Brain microvascular endothelial cell (primary cell): ENCODE data around the gene TLL1.

Source experiments
- DNase-seq: peaks from one replicate; pipeline ENCODE4 v3.0.0-alpha.2; 2020
- H3K27ac ChIP-seq: fragments of 250-450 bp; sonication (Bioruptor Pico); 2 replicates; pipeline ENCODE4 v1.5.1; 2020; ENCODE audit warnings: mild to moderate bottlenecking, moderate library complexity
- H3K27me3 ChIP-seq: fragments of 250-450 bp; sonication (Bioruptor Pico); replicated peaks from 2 replicates; pipeline ENCODE4 v1.5.1; 2020; ENCODE audit warnings: mild to moderate bottlenecking
- H3K36me3 ChIP-seq: fragments of 250-450 bp; sonication (Bioruptor Pico); replicated peaks from 2 replicates; pipeline ENCODE4 v1.5.1; 2020; ENCODE audit warnings: mild to moderate bottlenecking
- H3K4me3 ChIP-seq: 2 replicates; pipeline ENCODE4 v1.5.1; 2011; ENCODE audit warnings: low read depth, mild to moderate bottlenecking, control low read depth, low read length, moderate library complexity
- CTCF ChIP-seq: IDR thresholded peaks from 2 replicates; pipeline ENCODE4 v1.5.1; 2011; ENCODE audit warnings: low read depth, mild to moderate bottlenecking, moderate library complexity, low read length, control low read depth, inconsistent platforms; ENCODE audit errors: missing control alignments
- in situ Hi-C: cut with HindIII; loops from 2 replicates; pipeline ENCODE4 v1.10.0; 2017; ENCODE audit warnings: low sequenced_read_pairs, low pct_ligation_motif_present

TLL1 gene

GRCh38 chr4:166065324-166065723 lies 192.3 kb downstream of the TLL1 start:
- no peak for TF ChIP-seq CTCF
- Histone ChIP-seq H3K27ac (no peak overlapping the region), H3K36me3 (no peaks in the 10 kb centered on the region), H3K27me3 (no peaks in the 10 kb centered on the region), H3K4me3 (no peak overlapping the region)
- in situ Hi-C loops: no loop called here
- no peak for DNase-seq

GRCh38 chr4:166066936-166067335 lies 193.9 kb downstream of the TLL1 start:
- in situ Hi-C loops: no loop called here
- Histone ChIP-seq H3K27me3 (no peaks in the 10 kb centered on the region), H3K36me3 (no peaks in the 10 kb centered on the region), H3K4me3 (no peak overlapping the region), H3K27ac (no peak overlapping the region)
- no peak for DNase-seq
- TF ChIP-seq CTCF: no peak

GRCh38 chr4:166067915-166068314 lies 194.9 kb downstream of the TLL1 start:
- DNase-seq: no peak
- H3K4me3 ChIP-seq: no peak overlapping the region
- H3K36me3 ChIP-seq: no peaks in the 10 kb centered on the region
- in situ Hi-C loops: no loop called here
- no peak for TF ChIP-seq CTCF
- H3K27me3 ChIP-seq: no peaks in the 10 kb centered on the region
- no peak overlapping the region for H3K27ac ChIP-seq

GRCh38 chr4:166073783-166074182 lies 200.7 kb downstream of the TLL1 start:
- Histone ChIP-seq H3K27me3 (no peaks in the 10 kb centered on the region), H3K4me3 (no peak overlapping the region), H3K27ac (no peak overlapping the region), H3K36me3 (no peaks in the 10 kb centered on the region)
- in situ Hi-C loops: no loop called here
- DNase-seq: no peak
- TF ChIP-seq CTCF: no peak

GRCh38 chr4:166075599-166075998 lies 202.6 kb downstream of the TLL1 start:
- in situ Hi-C loops: loop anchor here (25.0 kb wide), 1 partner anchor 538 kb away; no protein-coding TSS in a partner anchor
- TF ChIP-seq CTCF: no peak
- DNase-seq: no peak
- no peaks in the 10 kb centered on the region for H3K27me3 ChIP-seq
- no peaks in the 10 kb centered on the region for H3K36me3 ChIP-seq
- H3K4me3 ChIP-seq: no peak overlapping the region
- H3K27ac ChIP-seq: no peak overlapping the region

- H3K4me3 ChIP-seq: no peak overlapping the region
- in situ Hi-C loops: loop anchor here (25.0 kb wide), 1 partner anchor 540 kb away; no protein-coding TSS in a partner anchor
- H3K27me3 ChIP-seq: no peaks in the 10 kb centered on the region
- no peak for TF ChIP-seq CTCF
- H3K27ac ChIP-seq: no peak overlapping the region
- H3K36me3 ChIP-seq: no peaks in the 10 kb centered on the region
- DNase-seq: no peak
Measured at GRCh38 chr4:166077782-166078181, 204.7 kb downstream of the TLL1 start.
